Endothelial cell (in vitro differentiated cells): ENCODE data around the gene NANOGP8. TPM values are rescaled to one million over a fixed set of nuclear protein-coding genes. Genes with fewer than 3 reads are reported as not detected.

Experiments used
- DNase-seq: peaks from one replicate; pipeline ENCODE4 v3.0.0; 2021; ENCODE audit warnings: low spot score
- H3K27ac Mint-ChIP-seq: one replicate; pipeline ENCODE4 v1.8.0; 2021; ENCODE audit warnings: mixed read lengths, inconsistent platforms; ENCODE audit not compliant: unreplicated experiment
- H3K27me3 Mint-ChIP-seq: one replicate; pipeline ENCODE4 v1.8.0; 2021; ENCODE audit warnings: mild to moderate bottlenecking, moderate library complexity, mixed read lengths, inconsistent platforms; ENCODE audit not compliant: unreplicated experiment
- H3K36me3 Mint-ChIP-seq: one replicate; pipeline ENCODE4 v1.8.0; 2021; ENCODE audit warnings: mild to moderate bottlenecking, low read depth, mixed read lengths, inconsistent platforms; ENCODE audit not compliant: unreplicated experiment
- H3K4me1 Mint-ChIP-seq: one replicate; pipeline ENCODE4 v1.8.0; 2021; ENCODE audit warnings: mild to moderate bottlenecking, mixed read lengths, inconsistent platforms; ENCODE audit not compliant: unreplicated experiment
- H3K4me3 Mint-ChIP-seq: one replicate; pipeline ENCODE4 v1.8.0; 2021; ENCODE audit warnings: mild to moderate bottlenecking, mixed read lengths, inconsistent platforms; ENCODE audit not compliant: unreplicated experiment
- H3K9me3 Mint-ChIP-seq: one replicate; pipeline ENCODE4 v1.8.0; 2021; ENCODE audit warnings: mixed read lengths, inconsistent platforms; ENCODE audit not compliant: unreplicated experiment
- total RNA-seq: library from RNA; stranded (reverse); fragmentation: NEBNext Ultra II Directional; extraction: Animal tissue kit (Norgen Biotek cat#: 25700); gene quantifications from one replicate; pipeline ENCODE4 v1.2.1, GENCODE V29; 2021; ENCODE audit not compliant: unreplicated experiment
- TF ChIP-seq, protein P1 (sequence below): fragments of 200-600 bp; sonication (generic); IDR thresholded peaks from one replicate; pipeline ENCODE4 v1.5.0; 2021; ENCODE audit warnings: antibody characterized with exemption; ENCODE audit not compliant: unreplicated experiment

NANOGP8 gene
- total RNA-seq, 1 donor from 2014 or later: 0.64 TPM

DNA sequence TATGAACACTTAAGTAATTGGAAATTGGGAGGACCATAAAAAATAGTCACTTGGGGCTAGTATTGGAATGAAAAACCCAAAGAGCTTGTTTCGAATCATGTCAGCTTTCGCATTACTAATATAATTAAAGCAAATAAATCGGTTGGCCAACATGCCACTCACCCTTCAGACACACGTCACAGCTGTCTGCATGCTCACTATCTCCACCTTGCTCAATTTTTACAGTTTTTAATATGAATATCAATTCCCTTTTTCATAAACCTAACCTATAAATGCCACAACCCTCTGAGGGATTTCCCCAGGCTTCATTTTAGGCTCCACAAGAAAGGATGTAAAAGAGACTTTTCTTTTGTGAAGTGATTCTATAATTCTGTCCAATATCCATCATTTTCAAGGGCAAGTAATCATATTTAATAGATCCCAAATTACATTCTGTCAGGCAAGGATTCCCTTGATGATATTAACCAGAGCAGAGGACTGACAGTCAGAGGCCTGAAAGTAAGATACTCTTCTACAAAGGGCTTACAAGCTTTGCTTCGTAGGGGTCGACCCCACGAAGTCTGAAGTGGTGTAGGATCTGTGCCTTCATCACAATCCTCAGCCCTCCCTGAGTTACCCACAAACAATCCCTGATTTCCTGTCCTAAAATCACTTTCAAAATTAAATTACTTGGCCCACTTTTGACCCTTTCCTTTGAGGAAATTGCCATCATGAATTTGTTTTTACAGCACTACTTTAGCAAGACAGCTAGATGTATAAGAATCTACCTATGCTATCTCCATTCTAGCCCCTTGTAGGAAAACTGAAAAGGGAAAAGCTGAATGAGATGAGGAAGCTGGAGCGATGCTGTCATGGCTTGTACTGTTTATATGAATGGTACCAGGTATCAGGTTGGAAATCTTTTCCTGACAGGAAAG, 44.5 kb downstream of the NANOGP8 start:
- TF ChIP-seq, protein P1, sequence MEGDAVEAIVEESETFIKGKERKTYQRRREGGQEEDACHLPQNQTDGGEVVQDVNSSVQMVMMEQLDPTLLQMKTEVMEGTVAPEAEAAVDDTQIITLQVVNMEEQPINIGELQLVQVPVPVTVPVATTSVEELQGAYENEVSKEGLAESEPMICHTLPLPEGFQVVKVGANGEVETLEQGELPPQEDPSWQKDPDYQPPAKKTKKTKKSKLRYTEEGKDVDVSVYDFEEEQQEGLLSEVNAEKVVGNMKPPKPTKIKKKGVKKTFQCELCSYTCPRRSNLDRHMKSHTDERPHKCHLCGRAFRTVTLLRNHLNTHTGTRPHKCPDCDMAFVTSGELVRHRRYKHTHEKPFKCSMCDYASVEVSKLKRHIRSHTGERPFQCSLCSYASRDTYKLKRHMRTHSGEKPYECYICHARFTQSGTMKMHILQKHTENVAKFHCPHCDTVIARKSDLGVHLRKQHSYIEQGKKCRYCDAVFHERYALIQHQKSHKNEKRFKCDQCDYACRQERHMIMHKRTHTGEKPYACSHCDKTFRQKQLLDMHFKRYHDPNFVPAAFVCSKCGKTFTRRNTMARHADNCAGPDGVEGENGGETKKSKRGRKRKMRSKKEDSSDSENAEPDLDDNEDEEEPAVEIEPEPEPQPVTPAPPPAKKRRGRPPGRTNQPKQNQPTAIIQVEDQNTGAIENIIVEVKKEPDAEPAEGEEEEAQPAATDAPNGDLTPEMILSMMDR: no peak
- Mint-ChIP-seq H3K4me3 (no peak overlapping the region), H3K36me3 (no peaks in the 10 kb centered on the region), H3K9me3 (no peaks in the 10 kb centered on the region), H3K27me3 (no peaks in the 10 kb centered on the region), H3K27ac (peak overlapping the region; percentile 3), H3K4me1 (peaks cover 5% of the 10 kb centered on the region)
- DNase-seq: no peak

- TF ChIP-seq, protein P1: no peak
- H3K4me3 Mint-ChIP-seq: no peak overlapping the region
- DNase-seq: no peak
- H3K27me3 Mint-ChIP-seq: no peaks in the 10 kb centered on the region
- no peak overlapping the region for H3K27ac Mint-ChIP-seq
- no peaks in the 10 kb centered on the region for H3K36me3 Mint-ChIP-seq
- H3K9me3 Mint-ChIP-seq: no peaks in the 10 kb centered on the region
- H3K4me1 Mint-ChIP-seq: peaks cover 5% of the 10 kb centered on the region
Measured at GRCh38 chr15:35038626-35039451, 46.3 kb downstream of the NANOGP8 start.

Other genes with a start within 250 kb of the NANOGP8 start
- gene AQR, start 115.6 kb downstream of the NANOGP8 start, total RNA-seq: 41.5 TPM
- gene ZNF770, start 97.0 kb downstream of the NANOGP8 start, total RNA-seq: 26.7 TPM